ENCODE data around the gene APOA5.
"Not testable (repeated sequence)": the region's sequence is repeated elsewhere in the genome, so short reads cannot be mapped to it uniquely, and the experiment has no call there.

Gene APOA5

GRCh38 chr11:116826751-116827431, 35.2 kb upstream of the APOA5 start:
- no peak for DNase-seq

- DNase-seq = no peak
Observed at GRCh38 chr11:116825854-116826750, 34.4 kb upstream of the APOA5 start.

GRCh38 chr11:116825434-116825833, 33.8 kb upstream of the APOA5 start:
- DNase-seq = no peak

GRCh38 chr11:116823031-116823843, 31.6 kb upstream of the APOA5 start, which contains the start of gene APOA4:
APOA4 (minus strand) TSS chr11:116823304; CDS start chr11:116823191, 113 bp downstream.
- no peak for DNase-seq

- DNase-seq = no peak
Observed at GRCh38 chr11:116822575-116822974, 30.9 kb upstream of the APOA5 start.

- no peak for DNase-seq
Observed at GRCh38 chr11:116821050-116821918, 29.6 kb upstream of the APOA5 start.

GRCh38 chr11:116819049-116819448, 27.4 kb upstream of the APOA5 start:
- DNase-seq = no peak

- DNase-seq = no peak
Observed at GRCh38 chr11:116814502-116814901, 22.8 kb upstream of the APOA5 start.

- no peak for DNase-seq
Observed at GRCh38 chr11:116813781-116814471, 22.2 kb upstream of the APOA5 start.

GRCh38 chr11:116813170-116813569, 21.5 kb upstream of the APOA5 start:
- DNase-seq = no peak

GRCh38 chr11:116812109-116812508, 20.4 kb upstream of the APOA5 start:
- DNase-seq = no peak

GRCh38 chr11:116811194-116811593, 19.5 kb upstream of the APOA5 start:
- DNase-seq = no peak

GRCh38 chr11:116808262-116809175, 16.8 kb upstream of the APOA5 start:
- DNase-seq = no peak

- DNase-seq = no peak
Observed at GRCh38 chr11:116807601-116808261, 16.1 kb upstream of the APOA5 start.

GRCh38 chr11:116804001-116804400, 12.3 kb upstream of the APOA5 start:
- DNase-seq = no peak

- DNase-seq = not testable (repeated sequence)
Observed at GRCh38 chr11:116801662-116802061, 10.0 kb upstream of the APOA5 start.

- DNase-seq = no peak
Observed at GRCh38 chr11:116800610-116801009, 8.9 kb upstream of the APOA5 start.

- no peak for DNase-seq
Observed at GRCh38 chr11:116798368-116798767, 6.7 kb upstream of the APOA5 start.

GRCh38 chr11:116797816-116798215, 6.1 kb upstream of the APOA5 start:
- no peak for DNase-seq

GRCh38 chr11:116796548-116796947, 4.9 kb upstream of the APOA5 start:
- no peak for DNase-seq
